HG03565 (cell line): Measurements from ENCODE around the gene COP1.

Experiments used
- ATAC-seq: cut with Tn5 transposase; IDR thresholded peaks from one replicate; pipeline ENCODE4 v1.9.1; 2021; ENCODE audit warnings: mild to moderate bottlenecking, moderate library complexity; ENCODE audit not compliant: unreplicated experiment

The COP1 gene

DNA sequence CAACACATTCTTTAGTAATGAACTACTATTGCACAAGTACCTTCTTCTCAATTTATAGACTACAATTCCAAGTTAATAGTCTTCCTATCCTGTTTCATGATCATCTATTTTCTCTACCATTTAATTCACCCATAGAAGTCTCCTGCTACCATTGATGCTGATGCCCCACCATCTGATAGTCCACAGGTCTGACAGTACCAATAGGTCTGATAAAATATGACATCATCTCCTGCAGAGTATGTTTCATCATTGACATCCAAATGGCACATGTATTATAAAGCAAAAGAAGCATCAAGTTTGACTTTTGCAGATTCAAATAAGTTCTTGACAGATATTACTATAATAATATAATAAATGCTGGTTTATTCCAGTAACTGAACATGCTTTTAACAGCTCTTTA lies 5.5 kb downstream of the COP1 start:
- ATAC-seq: no peak

DNA sequence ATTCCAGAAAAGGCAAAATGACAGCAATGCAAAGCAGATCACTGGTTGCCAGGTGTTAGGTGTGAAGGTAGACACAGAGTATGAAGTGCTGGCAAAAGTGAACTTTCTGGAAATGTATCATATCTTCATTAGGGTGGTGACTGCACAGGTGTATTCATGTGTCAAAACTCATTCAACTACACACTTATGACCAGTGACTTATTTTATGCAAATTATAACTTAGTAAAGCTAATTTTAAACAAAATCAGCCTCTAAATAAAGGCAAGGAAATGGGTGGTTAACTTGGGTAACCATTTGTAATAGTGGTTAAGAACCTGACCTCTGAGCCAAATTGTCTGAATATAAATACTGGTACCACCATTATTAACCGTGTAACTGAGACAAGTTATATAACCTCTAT lies 7.4 kb downstream of the COP1 start:
- no peak for ATAC-seq

DNA sequence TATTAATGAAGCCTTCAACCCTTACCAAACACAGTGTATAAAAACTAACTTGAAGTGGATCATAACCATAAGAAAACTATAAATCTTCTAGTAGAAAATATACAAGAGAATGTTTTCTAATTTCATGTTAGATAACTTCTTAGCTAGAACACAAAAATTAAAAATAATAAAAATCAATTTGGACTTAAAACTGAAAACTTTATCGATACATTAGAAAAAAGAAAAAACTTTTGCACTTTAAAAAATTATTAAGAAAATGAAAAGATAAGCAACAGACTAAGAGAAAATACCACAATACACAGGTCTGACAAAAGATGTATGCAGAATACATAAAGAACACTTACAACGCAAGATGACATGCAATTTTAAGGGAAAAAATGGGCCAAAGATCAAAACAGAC lies 8.7 kb downstream of the COP1 start:
- ATAC-seq: no peak

DNA sequence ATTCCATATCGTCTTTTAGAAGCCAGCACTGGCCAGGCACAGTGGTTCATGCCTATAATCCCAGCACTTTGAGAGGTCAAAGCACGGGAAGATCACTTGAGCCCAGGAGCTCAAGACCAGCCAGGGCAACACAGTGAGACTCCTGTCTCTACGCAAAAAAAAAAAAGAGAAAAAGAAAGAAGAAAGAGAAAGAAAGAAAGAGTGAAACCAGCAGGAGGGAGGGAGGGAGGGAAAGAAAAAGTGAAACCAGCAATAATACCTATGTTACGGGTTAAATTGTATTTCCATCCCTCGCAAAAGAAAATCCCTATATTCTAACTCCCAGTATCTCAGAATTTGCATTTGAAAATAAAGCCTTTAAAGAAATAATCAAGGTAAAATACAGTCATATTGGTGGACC lies 10.4 kb downstream of the COP1 start:
- no peak for ATAC-seq

DNA sequence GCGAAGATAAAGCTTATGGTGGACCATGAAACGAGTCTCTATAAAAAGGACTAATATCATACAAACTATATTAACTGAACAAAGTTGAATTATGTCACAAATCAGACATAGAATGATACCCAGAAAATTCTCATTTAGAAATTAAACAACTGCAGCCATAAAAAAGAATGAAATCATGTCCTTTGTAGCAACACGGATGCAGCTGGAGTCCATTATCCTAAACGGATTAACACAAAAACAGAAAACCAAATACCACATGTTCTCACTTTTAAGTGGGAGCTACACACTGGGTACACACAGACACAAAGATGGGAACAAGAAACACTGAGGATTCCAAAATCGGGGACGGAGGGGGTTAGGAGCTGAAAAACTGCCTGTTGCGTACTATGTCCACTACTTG lies 11.5 kb downstream of the COP1 start:
- no peak for ATAC-seq

DNA sequence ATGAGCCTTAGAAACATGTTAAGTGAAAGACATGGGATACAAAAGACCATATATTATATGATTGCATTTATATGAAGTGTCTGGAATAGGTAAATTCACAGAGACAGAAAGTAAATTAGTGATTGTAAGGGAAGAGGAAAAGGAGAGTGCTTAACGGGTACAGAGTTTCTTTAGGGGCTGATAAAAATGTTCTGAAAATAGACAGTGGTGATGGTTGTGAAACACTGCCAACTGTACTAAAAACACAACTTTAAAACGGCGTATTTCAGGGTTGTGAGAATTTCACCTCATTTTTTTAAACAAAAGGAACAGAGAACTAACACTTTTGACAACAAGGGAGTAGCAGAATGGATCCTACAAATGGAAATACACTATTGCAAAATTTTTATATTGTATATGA lies 13.4 kb downstream of the COP1 start:
- ATAC-seq: no peak

DNA sequence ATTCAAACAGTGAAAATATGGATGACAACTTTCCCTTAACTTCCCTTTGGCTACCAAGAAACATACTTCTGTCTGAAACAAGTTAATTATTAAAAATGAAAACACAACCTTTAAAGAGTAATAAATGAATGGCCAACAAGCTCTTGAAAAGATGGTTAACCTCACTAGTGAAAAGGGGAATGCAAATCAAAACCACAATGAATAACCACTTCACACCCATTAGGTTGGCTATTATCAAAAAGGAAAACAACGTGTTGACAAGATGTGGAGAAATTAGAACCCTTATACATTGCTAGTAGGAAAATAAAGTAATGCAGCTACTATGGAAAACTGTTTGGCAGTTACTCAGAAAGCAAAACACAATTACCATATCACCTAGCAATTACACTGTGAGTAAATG lies 14.1 kb downstream of the COP1 start:
- peak; percentile 74 for ATAC-seq

DNA sequence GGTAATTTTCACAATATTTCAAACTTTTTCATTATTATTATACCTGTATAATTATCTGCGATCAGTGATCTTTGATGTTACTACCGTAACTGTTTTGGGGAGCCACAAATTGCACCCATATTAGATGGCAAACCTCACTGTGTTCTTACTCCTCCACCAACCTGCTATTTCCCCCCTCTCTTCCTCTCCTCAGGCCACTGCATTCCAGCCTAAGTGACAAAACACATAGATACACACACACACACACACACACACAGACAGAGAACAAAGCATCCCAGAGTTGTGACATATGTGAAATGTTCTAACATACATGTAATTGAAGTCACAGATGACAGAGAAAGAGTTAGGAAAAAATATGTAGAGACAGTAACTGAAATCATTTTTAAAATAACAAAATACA lies 18.5 kb downstream of the COP1 start:
- ATAC-seq: no peak

DNA sequence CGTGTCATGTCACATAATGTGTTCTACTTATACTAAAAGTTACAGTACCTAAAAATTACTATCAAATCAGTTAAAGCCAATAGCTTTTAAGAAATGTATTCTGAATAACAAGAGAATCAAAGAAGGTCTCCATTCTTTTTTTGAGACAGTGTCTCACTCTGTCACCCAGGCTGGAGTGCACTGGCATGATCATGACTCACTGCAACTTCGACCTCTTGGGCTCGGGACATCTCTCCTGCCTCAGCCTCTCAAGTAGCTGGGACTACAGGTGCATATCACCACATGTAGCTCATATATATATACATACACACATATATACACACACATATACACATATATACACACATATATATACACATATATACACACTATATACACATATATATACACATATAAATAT lies 20.1 kb downstream of the COP1 start:
- ATAC-seq: no peak

DNA sequence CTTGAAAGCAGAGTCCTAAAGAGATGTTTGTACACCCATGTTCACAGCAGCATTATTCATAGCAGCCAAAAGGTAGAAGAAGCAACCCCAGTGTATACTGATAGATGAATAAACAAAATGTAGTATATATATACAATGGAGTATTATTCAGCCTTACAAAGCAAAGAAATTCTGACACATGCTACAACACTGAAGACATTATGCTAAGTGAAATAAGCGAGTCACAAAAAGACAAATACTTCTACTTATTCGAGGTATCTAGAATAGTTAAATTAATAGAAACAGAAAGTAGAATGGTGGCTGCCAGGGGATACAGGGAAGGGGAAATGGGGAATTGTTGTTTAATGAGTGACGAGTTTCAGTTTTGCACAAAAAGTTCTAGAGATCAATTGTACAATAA lies 23.5 kb downstream of the COP1 start:
- no peak for ATAC-seq

DNA sequence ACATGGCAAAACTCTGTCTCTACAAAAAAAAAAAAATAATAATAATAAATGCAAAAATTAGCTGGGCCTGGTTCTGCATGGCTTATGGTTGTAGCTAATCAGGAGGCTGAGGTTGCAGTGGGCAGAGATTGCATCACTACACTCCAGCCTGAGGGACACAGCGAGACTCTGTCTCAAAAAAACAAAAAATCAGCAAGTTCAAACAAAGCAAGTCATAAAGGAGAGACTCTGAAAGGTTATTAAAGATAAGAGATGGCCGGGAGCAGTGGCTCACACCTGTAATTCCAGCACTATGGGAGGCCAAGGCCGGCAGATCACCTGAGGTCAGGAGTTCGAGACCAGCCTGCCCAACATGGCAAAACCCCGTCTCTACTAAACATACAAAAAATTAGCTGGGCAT lies 28.8 kb downstream of the COP1 start:
- no peak for ATAC-seq

DNA sequence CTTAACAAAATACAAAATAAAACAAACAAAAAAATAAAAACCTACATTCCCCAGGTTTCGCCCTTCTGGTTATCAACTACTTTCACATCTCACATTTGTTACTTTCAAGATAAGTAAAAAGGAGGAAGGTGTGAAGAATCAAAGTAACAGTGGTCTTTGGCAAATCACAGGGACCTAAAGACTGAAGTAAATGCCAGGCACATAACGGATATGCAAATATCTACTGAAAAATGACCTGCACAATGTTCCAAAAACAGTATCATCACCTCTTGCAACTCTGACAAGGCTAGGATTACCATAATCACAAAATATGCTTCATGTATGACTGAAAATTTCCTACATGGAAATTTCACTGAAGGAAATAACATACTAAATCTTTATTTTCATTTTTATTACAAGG lies 29.3 kb downstream of the COP1 start:
- ATAC-seq: peak; percentile 90

DNA sequence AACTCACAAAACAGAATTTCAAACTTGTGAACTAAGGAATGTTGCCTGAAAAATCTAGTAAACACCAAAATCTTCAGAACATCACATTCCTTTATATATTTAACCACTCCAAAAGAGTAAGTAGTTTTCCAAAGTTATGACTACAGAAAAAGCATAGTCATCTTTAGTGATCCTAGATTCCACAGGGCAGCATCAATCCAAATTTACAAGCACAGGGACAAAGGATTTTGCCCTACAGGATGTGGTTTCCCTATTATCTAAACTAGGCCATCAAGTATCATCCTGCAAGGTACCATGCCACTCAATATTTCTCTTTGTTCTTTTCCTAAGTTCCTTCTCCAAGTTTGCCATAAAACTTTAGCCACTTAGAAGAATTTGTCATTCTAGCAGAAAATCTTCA lies 33.0 kb downstream of the COP1 start:
- ATAC-seq: no peak

DNA sequence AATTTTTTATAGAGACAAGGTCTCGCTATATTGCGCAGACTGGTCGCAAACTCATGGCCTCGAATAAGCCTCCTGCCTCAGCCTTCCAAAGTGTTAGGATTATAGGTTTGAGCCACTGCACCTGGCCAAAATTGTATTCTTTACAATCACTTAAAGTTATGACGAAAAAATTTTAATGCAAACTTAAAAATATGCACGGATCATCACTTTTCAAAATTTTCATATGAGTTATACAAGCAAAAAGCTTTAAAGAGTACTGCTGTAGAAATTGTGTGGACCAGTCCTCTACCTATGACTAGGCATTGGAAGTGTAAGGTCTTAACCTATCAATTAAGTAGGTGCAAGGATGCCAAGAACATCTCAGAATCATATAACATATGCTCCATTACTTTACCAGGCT lies 34.9 kb downstream of the COP1 start:
- ATAC-seq: no peak

DNA sequence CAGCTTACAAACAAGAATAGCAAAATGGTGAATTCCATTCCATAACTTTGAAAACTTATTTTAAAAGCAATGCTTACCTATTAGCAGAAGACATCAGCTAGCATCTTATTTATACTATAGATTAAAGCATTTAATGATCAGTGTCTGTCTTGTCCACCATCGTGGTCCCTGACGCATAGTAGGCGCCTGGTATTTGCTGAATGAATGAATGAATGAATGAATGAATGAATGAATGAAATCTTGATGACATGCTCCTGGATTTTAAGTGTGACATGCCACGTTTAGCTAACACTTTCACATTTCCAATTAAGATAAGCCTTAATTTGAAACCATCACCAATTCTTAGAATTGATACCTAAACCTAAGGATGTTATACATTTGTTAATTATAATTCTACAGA lies 39.9 kb downstream of the COP1 start:
- ATAC-seq: no peak

DNA sequence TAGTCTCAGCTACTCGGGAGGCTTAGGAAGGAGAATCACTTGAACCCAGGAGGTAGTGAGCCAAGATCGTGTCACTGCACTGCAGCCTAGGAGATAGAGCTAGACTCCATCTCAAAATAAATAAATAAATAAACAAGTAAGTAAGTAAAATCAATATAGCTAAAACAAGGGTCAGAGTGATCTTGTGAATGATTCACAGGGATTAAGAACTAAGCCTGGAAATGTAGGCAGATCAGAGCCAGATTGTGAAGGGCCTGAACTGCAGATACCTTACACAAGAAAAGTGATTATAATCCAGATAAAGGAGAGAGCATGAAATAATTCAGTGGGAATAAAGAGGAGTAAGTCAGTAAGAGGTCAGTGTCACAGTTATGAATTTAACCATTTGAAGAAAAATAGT lies 41.5 kb downstream of the COP1 start:
- no peak for ATAC-seq

DNA sequence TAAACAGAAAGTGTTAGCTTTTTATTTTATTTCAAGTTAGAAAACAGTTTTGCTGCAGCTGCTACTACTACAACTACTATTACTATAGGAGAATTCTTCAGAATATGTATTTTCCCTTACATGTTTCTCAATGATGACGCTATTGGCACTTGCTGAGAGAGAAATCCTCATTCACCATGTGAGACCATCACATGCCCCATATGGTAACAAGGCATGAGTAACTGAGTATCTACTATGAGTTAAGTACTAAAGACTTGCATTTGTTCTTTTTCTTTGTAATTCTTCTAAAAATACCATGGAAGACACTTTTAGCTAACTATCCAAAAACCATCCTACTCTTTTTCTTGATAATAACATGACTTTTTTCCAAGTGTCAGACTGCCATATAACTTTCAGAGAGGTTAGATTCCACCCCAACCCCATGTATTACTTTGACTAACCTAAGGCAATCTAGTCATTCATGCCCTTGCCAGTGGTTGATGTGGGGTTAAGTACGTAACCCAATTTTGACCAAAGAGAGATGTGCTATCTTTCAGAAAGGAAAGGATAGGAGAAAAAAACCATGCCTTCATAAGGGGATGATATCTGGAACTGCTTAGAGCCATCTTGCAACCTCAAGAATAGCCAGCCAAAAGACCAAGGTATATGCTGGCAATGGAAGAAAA lies 42.9 kb downstream of the COP1 start:
- ATAC-seq: no peak

DNA sequence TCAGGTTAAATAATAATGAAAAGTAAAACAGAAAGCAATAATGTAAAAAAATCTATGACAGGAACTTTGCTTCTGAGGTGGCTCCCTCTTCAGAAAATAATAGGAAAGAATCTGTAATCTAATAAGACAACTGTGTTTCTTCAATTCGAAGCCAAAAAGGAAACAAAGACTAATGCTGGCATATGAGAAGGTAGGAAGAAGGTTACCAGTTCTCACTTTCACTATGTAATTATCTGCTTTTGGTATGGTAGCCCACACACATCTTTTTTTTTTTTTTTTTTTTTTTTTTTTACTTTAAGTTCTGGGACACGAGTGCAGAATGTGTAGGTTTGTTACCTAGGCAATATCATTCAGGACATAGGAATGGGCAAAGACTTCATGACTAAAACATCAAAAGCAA lies 47.1 kb downstream of the COP1 start:
- no peak for ATAC-seq

DNA sequence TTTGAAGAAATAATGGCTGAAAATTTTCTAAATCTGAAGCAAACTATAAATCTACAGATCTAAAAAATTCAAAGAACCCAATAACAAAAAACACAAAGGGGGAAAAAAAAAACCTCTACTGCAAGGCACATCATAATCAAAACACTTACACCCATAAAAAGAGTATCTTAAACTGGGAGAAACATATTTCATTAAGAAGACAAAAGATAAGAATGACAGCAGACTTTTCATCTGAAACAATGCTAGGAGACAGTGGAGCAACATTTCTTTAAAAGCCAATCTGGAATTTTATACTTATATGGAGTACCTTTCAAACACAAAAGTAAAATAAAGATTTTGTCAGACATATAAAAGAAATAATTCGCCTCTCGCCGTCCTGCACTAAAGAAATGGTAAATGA lies 49.1 kb downstream of the COP1 start:
- ATAC-seq: no peak

DNA sequence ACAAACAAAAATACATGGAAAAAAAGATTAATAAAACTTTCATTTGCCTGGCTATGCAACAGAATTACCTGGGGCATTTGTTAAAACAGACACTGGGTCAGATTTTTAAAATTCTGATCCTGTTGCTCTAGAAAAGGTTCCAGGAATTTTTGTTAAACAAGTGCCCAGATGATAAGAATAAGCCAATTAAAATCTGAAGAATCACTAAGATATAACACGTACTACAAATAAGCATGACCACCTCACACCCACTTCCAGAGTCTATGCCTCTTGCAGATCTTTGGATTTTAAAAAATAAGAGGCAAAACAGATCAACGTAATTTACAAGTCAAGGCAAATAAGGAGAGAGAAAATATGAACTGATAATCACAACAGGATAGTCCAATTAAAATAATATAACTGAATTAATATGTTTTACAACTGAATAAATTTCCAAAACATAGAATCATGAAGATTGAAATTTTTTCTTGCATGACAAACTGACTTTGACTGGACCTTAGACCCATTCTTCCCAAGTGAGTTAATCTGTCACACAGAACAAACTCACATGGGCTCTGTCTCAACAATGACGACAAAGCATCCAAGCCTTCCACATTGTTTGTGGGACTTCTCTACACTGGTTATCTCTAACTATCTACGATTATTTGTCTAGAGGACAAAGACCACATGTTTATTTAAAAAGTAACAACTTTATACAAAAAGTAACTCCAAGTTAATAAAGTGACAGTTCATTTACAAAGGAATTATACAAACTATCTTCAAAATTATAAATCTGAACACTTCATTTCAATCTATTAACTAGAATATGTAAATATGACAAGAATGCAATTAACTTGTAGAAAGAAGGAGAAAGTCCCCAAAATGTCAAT lies 56.9 kb downstream of the COP1 start:
- ATAC-seq: no peak

DNA sequence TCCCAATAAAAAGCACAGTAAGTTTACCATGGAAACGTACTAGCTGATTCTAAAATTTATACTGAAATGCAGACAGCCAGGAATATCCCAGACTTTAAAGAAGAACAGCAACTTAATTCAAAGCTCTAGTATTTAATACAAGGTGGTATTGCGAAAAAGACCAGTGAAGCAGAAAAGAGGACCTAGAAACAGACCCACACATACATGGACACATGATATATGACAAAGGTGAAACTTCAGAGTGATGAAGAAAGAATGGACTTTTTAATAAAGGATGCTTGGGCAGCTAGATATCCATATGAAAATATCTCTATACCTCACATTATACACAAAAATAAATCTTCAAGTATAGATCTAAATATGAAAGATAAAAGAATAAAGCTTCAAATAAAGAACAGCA lies 62.6 kb downstream of the COP1 start:
- ATAC-seq: no peak

DNA sequence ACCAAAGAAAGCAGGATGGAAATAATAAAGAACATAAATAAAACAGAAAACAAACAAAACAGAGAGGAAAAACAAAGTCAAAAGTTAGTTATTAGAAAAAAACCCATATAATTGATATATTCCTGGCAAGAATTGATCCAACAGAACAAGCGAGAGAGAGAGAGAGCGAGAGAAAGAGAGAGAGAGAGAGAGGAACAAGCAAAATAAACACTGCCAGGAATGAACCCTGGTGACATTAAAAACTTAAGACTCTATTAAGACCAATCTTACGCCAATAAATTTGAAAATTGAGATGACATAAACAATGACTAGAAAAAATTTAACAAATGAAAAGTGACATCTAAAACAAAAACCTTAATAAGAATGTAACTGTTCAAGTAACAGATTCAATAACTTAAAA lies 64.1 kb downstream of the COP1 start:
- ATAC-seq: no peak

DNA sequence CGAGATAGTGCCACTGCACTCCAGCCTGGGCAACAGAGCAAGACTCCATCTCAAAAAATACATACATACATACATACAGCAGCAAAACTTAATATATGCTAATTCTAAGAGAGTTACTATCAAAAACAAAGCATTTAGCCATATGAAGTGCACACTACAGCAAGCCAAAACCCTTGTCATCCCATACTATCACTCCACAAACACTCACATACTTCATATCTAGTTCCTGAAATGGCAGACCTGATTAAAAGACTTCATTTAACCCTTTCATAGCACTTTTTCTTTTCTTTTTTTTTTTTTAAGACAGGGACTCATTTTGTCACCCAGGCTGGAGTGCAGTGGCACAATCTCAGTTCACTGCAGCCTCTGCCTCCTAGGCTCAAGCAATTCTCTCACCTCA lies 65.6 kb downstream of the COP1 start:
- no peak for ATAC-seq
